Measurements from ENCODE around the gene THBS2. TPM values are rescaled to one million over a fixed set of nuclear protein-coding genes. Genes with fewer than 3 reads are reported as not detected.
A peak's percentile ranks its signal among the peaks of the same experiment; 100 is the strongest.

Gene THBS2
- total and polyA plus RNA-seq, 2 of the 4 experiments (the other 2 are of a cell fraction) = 97.3 to 113 TPM

DNA sequence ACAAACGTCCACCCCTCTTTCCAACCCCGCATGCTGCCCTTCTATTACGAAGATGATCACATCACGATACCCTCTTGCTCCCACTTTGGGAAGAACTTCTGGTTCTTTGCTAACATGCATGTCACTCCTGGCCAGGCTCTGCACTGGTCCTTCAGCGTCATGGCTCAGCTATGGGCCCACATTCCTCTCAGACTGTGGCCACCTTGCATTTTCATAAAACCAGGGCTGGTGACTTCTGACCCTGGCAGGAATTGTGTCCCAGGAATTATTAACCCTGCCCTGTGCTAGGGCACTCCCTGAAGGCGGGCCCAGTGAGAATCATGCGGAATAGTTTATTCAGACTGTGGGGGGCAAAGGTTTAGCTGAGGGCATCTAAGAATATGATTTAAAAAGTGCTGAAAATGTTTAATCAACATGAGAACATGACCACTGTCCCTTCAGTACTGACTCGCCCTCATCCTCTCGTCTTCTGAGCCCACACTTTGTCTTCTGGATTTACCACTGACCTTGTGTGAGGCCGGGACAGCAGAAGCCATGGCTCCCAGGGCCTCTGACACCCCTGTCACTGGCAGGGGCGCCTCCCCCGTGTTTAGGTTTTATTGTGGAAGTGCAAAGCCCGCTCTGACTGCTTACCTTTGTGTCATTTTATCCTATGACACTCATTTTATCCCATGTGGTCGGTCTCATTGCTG, 38.1 kb upstream of the THBS2 start:
- TF ChIP-seq CEBPB (IDR thresholded peaks at IDR 0.05; ENCODE audit: low read depth, low read length) = no peak
- TF ChIP-seq RFX5 (IDR thresholded peaks at IDR 0.05; ENCODE audit: low read depth, low read length) = no peak
- no peak for TF ChIP-seq RCOR1 (IDR thresholded peaks at IDR 0.05; ENCODE audit: insufficient replicate concordance, low read length)
- TF ChIP-seq, protein P1, sequence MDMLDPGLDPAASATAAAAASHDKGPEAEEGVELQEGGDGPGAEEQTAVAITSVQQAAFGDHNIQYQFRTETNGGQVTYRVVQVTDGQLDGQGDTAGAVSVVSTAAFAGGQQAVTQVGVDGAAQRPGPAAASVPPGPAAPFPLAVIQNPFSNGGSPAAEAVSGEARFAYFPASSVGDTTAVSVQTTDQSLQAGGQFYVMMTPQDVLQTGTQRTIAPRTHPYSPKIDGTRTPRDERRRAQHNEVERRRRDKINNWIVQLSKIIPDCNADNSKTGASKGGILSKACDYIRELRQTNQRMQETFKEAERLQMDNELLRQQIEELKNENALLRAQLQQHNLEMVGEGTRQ (IDR thresholded peaks at IDR 0.05; ENCODE audit: low read depth, low read length) = no peak
- no peak for TF ChIP-seq MAZ (IDR thresholded peaks at IDR 0.05; ENCODE audit: borderline replicate concordance, low read depth, low read length)
- TF ChIP-seq BHLHE40 (IDR thresholded peaks at IDR 0.05; ENCODE audit: low read depth, low read length) = no peak
- H4K20me1 ChIP-seq (ENCODE audit: insufficient read depth, low read length) = no peaks in the 10 kb centered on the region
- no peak for DNase-seq
- intact Hi-C loops (cut with micrococcal nuclease) (loop anchor here (5.0 kb wide), 1 partner anchor 334 kb away; no protein-coding TSS in a partner anchor), in situ Hi-C loops (cut with MboI; ENCODE audit: low sequenced_read_pairs) (no loop called here), dilution Hi-C loops (cut with HindIII; ENCODE audit: low sequenced_read_pairs, unreplicated experiment) (no loop called here)
- peaks cover 14% of the 10 kb centered on the region for H3K4me1 ChIP-seq (ENCODE audit: control insufficient read depth, insufficient read depth, low read length)
- peak overlapping the region; percentile 72 for H2AK5ac ChIP-seq (ENCODE audit: low read depth, low read length)
- H3K23ac ChIP-seq (ENCODE audit: low read depth, low read length) = peak overlapping the region; percentile 64; the same call in 1 of the 2 replicates
- peak overlapping the region; percentile 81 for H3K27ac ChIP-seq (ENCODE audit: insufficient read depth, low read length)
- H3K9me1 ChIP-seq (ENCODE audit: insufficient read depth, low read length) = no peaks in the 10 kb centered on the region; the same call in none of the 2 replicates
- H4K5ac ChIP-seq (ENCODE audit: low read depth, low read length) = peak overlapping the region; percentile 65
- peak overlapping the region; percentile 89 for H3K18ac ChIP-seq (ENCODE audit: low read depth, low read length)
- no peaks in the 10 kb centered on the region for H3K27me3 ChIP-seq (ENCODE audit: control insufficient read depth, insufficient read depth, low read length)
- ChIA-PET POLR2A (ENCODE audit: unreplicated experiment) (no interaction called here), CTCF (interaction anchor here (1.3 kb wide), 1 partner anchor 335 kb away, joined by 3 read pairs; no protein-coding TSS in a partner anchor)
- peak overlapping the region; percentile 88 for H4K91ac ChIP-seq (ENCODE audit: insufficient read depth, low read depth, low read length)
- no peaks in the 10 kb centered on the region for H3K36me3 ChIP-seq (ENCODE audit: control insufficient read depth, insufficient read depth, low read length)
- H2BK15ac ChIP-seq (ENCODE audit: low read depth, low read length) = peak overlapping the region; percentile 10; the same call in 2 of the 3 replicates
- H3K79me1 ChIP-seq (ENCODE audit: low read depth in 1 of 2, low read length in 2 of 2) = no peaks in the 10 kb centered on the region
- H3K9ac ChIP-seq (ENCODE audit: low read depth, low read length) = peak overlapping the region; percentile 20
- BruUV-seq (replicated peaks) = no TSS peak
- H4K8ac ChIP-seq (ENCODE audit: low read depth in 2 of 2, low read length in 2 of 2) = peak overlapping the region; percentile 66 to 83; a peak in 3 of 4 replicates
- H3K4ac ChIP-seq (ENCODE audit: low read depth, low read length) = peak overlapping the region; percentile 87
- peak overlapping the region; percentile 38 for H3K4me2 ChIP-seq (ENCODE audit: low read depth, low read length)
- peak overlapping the region; percentile 47 for H3K14ac ChIP-seq (replicated peaks; ENCODE audit: low read depth, low read length)
- H2BK120ac ChIP-seq (ENCODE audit: low read depth, low read length) = peak overlapping the region; percentile 91
- H3K4me3 ChIP-seq (ENCODE audit: insufficient read depth, low read depth, low read length) = no peak overlapping the region
- H2AK9ac ChIP-seq (replicated peaks; ENCODE audit: low read depth, low read length, poor library complexity) = peak overlapping the region; percentile 31
- WGBS, 2 experiments (ENCODE audit: extremely low coverage in 2 of 2, insufficient read length in 1 of 2) = 83 to 100% methylated on average over 2 to 6 of the region's 14 CpGs
- ATAC-seq (ENCODE audit: low read depth) = peak; percentile 18
- H2AFZ ChIP-seq (replicated peaks; ENCODE audit: low read length, poor library complexity) = peak overlapping the region; percentile 59
- H2BK20ac ChIP-seq (ENCODE audit: low read depth, low read length) = peak overlapping the region; percentile 80
- H2BK5ac ChIP-seq (ENCODE audit: low read depth, low read length, poor library complexity, severe bottlenecking) = peak overlapping the region; percentile 82
- H3K56ac ChIP-seq (ENCODE audit: extremely low read depth, insufficient read depth, low read length) = peak overlapping the region; percentile 3; the same call in 1 of the 2 replicates
- H3K9me3 ChIP-seq (ENCODE audit: control insufficient read depth, insufficient read depth, low read length) = no peaks in the 10 kb centered on the region
